SU-DHL-6 (cell line): Measurements from ENCODE around the gene BRMS1L.

Source experiments
- H2AFZ ChIP-seq: fragments of 200-600 bp; sonication (generic); 2 replicates; pipeline ENCODE4 v1.6.1; 2014; ENCODE audit warnings: low read depth, mild to moderate bottlenecking, moderate library complexity, mixed read lengths, antibody characterized with exemption, low read length; ENCODE audit not compliant: severe bottlenecking
- H3F3A ChIP-seq: fragments of 200-600 bp; shearing (Covaris generic); 2 replicates; pipeline ENCODE4 v1.6.0; 2016; ENCODE audit warnings: antibody characterized with exemption, mild to moderate bottlenecking; ENCODE audit not compliant: insufficient read depth
- H3K27ac ChIP-seq: fragments of 200-600 bp; sonication (generic); 2 replicates; pipeline ENCODE4 v1.5.1; 2016; ENCODE audit warnings: low read depth, mild to moderate bottlenecking, low read length, moderate library complexity, mixed read lengths
- H3K27me3 ChIP-seq: fragments of 200-600 bp; sonication (generic), shearing (Covaris generic); 2 replicates; pipeline ENCODE4 v1.6.0; 2014; ENCODE audit warnings: mild to moderate bottlenecking, low read length
- H3K36me3 ChIP-seq: fragments of 200-600 bp; sonication (generic); 2 replicates; pipeline ENCODE4 v1.6.1; 2014; ENCODE audit warnings: mild to moderate bottlenecking, low read length, mixed read lengths
- H3K4me2 ChIP-seq: fragments of 300-600, 200-600 bp; shearing (Covaris generic), sonication (generic); 2 replicates; pipeline ENCODE4 v1.6.0; 2014; ENCODE audit warnings: low read length, low read depth, mild to moderate bottlenecking; ENCODE audit not compliant: poor library complexity, severe bottlenecking
- H3K4me3 ChIP-seq: fragments of 200-600 bp; sonication (generic); 2 replicates; pipeline ENCODE4 v1.5.1; 2014; ENCODE audit warnings: antibody characterized with exemption, low read length, mild to moderate bottlenecking, mixed read lengths; ENCODE audit not compliant: insufficient read depth, poor library complexity, severe bottlenecking
- H3K79me2 ChIP-seq: fragments of 200-600 bp; sonication (generic); 2 replicates; pipeline ENCODE4 v1.6.1; 2014; ENCODE audit warnings: mild to moderate bottlenecking, low read length, moderate library complexity; ENCODE audit not compliant: insufficient read depth
- H3K9ac ChIP-seq: fragments of 200-600 bp; sonication (generic); 2 replicates; pipeline ENCODE4 v1.7.0; 2014; ENCODE audit warnings: mild to moderate bottlenecking, low read length
- H3K9me2 ChIP-seq: fragments of 200-600 bp; sonication (generic); replicated peaks from 2 replicates; pipeline ENCODE4 v1.6.1; 2014; ENCODE audit warnings: low read length; ENCODE audit not compliant: insufficient read depth
- H3K9me3 ChIP-seq: fragments of 200-600 bp; sonication (generic); 2 replicates; pipeline ENCODE4 v1.6.1; 2014; ENCODE audit warnings: low read length, mixed read lengths; ENCODE audit not compliant: insufficient read depth
- H4K20me1 ChIP-seq: fragments of 200-600 bp; sonication (generic); 2 replicates; pipeline ENCODE4 v1.6.1; 2014; ENCODE audit warnings: low read depth, mild to moderate bottlenecking, antibody characterized with exemption, low read length, moderate library complexity, mixed read lengths
- EZH2phosphoT487 ChIP-seq: fragments of 200-600 bp; sonication (generic), shearing (Covaris generic); conservative IDR thresholded peaks from 2 replicates; pipeline ENCODE4 v1.6.1; 2018; ENCODE audit warnings: mild to moderate bottlenecking, antibody characterized with exemption, low read length, moderate library complexity, mixed read lengths
- TF ChIP-seq, protein P1 (sequence below): fragments of 200-600 bp; sonication (generic); IDR thresholded peaks from one replicate; pipeline ENCODE4 v1.5.1; 2017; ENCODE audit warnings: antibody characterized with exemption, mild to moderate bottlenecking, low read length, moderate library complexity; ENCODE audit not compliant: insufficient read depth, poor library complexity, severe bottlenecking

BRMS1L gene

DNA sequence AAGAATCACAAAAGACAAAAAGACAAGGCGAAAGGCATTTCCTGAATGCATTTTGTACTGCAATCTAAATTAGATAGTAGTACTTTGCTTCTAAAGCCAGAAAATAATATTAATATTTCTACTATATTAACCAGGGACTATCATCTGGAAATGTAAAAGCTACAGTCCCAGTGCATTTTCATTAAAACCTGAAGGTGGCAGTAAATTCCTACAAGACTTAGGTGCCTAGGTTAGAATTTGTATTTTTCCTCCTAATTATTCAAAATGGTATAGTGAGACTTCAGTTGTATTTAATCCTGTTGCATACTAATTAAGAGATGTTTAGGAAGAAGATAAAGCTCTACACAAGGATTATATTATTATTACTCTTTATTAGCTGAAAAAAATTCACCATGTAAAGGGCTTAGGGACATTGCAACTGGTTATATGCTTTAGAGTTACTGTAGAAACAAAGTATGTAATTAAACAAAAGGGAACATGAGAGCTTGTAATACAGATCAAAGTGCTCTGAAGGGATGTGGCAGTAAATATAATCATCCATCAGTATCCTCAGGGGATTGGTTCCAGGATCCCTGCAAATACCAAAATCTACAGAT is 53.6 kb downstream of the BRMS1L start:
- H3K4me3 ChIP-seq = no peak overlapping the region
- H3K9me3 ChIP-seq = no peaks in the 10 kb centered on the region
- H4K20me1 ChIP-seq = no peaks in the 10 kb centered on the region
- H3K27me3 ChIP-seq = no peaks in the 10 kb centered on the region
- peaks cover 9% of the 10 kb centered on the region; the same call in 1 of the 2 replicates for H3F3A ChIP-seq
- no peaks in the 10 kb centered on the region for H3K36me3 ChIP-seq
- H3K4me2 ChIP-seq = no peak overlapping the region
- H3K79me2 ChIP-seq = no peaks in the 10 kb centered on the region
- H3K9ac ChIP-seq = no peak overlapping the region
- TF ChIP-seq EZH2phosphoT487 = no peak
- TF ChIP-seq, protein P1, sequence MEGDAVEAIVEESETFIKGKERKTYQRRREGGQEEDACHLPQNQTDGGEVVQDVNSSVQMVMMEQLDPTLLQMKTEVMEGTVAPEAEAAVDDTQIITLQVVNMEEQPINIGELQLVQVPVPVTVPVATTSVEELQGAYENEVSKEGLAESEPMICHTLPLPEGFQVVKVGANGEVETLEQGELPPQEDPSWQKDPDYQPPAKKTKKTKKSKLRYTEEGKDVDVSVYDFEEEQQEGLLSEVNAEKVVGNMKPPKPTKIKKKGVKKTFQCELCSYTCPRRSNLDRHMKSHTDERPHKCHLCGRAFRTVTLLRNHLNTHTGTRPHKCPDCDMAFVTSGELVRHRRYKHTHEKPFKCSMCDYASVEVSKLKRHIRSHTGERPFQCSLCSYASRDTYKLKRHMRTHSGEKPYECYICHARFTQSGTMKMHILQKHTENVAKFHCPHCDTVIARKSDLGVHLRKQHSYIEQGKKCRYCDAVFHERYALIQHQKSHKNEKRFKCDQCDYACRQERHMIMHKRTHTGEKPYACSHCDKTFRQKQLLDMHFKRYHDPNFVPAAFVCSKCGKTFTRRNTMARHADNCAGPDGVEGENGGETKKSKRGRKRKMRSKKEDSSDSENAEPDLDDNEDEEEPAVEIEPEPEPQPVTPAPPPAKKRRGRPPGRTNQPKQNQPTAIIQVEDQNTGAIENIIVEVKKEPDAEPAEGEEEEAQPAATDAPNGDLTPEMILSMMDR = peak; percentile 55
- no peaks in the 10 kb centered on the region for H3K9me2 ChIP-seq
- H3K27ac ChIP-seq = no peak overlapping the region
- no peak overlapping the region for H2AFZ ChIP-seq

DNA sequence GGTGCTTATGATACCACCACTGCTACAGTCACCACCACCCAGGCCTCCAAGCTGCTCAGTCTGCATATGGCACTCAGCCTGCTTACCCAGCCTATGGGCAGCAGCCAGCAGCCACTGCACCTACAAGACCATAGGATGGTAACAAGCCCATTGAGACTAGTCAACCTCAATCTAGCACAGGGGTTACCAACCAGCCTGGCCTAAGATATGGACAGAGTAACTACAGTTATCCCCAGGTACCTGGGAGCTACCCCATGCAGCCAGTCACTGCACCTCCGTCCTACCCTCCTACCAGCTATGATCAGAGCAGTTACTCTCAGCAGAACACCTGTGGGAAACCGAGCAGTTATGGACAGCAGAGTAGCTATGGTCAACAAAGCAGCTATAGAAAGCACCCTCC is 55.1 kb downstream of the BRMS1L start:
- Histone ChIP-seq H3K79me2 (no peaks in the 10 kb centered on the region), H4K20me1 (no peaks in the 10 kb centered on the region), H3F3A (0 out of 2 replicates have a peak, but pooled peaks cover 4% of the 10 kb centered on the region), H3K9me2 (no peaks in the 10 kb centered on the region), H2AFZ (no peak overlapping the region), H3K27me3 (no peaks in the 10 kb centered on the region), H3K4me3 (no peak overlapping the region), H3K9ac (no peak overlapping the region), H3K4me2 (no peak overlapping the region), H3K36me3 (no peaks in the 10 kb centered on the region), H3K9me3 (no peaks in the 10 kb centered on the region), H3K27ac (no peak overlapping the region)
- TF ChIP-seq EZH2phosphoT487 = no peak
- TF ChIP-seq, protein P1 = no peak

DNA sequence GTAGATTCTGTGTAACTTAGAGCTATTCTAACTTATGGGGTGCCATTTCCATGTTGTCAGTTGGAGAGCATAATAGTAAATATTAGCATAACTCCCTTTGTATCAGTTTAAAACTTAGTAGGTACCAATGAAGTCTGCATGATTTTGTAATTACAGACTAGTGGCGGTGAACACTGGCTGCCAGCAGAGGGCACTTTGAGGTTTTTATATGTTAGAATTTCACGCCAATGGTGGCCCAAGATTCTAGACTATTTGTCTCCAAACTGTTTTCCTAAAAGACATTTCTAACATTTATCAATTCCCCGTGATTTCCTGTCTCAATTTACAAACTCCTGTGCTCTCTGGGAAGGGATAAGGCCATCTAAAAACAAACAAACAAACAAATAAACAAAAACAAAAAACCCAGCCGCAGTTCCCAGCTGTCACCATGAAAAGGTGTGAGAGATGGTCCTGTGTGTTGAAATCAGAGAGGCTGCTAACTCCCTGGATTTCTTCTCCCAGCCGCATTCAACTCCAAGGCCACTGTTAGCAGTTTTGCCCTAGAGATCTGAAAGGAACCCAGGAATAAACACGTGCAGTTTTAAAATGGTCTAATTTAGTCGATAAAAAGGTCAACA is 57.6 kb downstream of the BRMS1L start:
- no peak overlapping the region for H3K27ac ChIP-seq
- no peaks in the 10 kb centered on the region for H3K9me2 ChIP-seq
- no peaks in the 10 kb centered on the region for H3K36me3 ChIP-seq
- H3K9ac ChIP-seq = no peak overlapping the region
- H3F3A ChIP-seq = 0 out of 2 replicates have a peak, but pooled peaks cover 4% of the 10 kb centered on the region
- no peak overlapping the region for H3K4me2 ChIP-seq
- no peak overlapping the region for H3K4me3 ChIP-seq
- H4K20me1 ChIP-seq = no peaks in the 10 kb centered on the region
- H3K27me3 ChIP-seq = no peaks in the 10 kb centered on the region
- TF ChIP-seq, protein P1 = peak; percentile 86
- no peak for TF ChIP-seq EZH2phosphoT487
- no peak overlapping the region for H2AFZ ChIP-seq
- H3K79me2 ChIP-seq = no peaks in the 10 kb centered on the region
- no peaks in the 10 kb centered on the region for H3K9me3 ChIP-seq
